ENCODE results near the gene CA11.

Gene CA11

DNA sequence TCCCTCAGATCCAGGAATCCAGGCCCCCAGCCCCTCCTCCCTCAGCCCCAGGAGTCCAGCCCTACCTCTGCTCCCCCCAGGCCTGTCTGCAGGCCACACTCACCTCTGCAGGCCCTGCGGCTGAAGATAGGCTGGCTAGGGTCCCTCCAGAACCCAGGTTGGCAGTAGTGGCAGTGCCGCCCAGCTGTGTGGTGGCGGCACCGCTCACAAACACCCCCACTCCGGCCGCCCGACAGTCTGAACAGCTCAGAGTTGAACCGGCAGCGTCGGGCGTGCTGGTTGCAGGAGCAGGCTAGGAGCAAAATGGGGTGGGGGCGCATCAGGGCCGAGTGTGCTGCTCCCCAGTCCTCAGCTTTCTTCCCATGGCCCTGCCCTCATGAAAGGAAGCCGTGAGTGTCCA lies 18.5 kb upstream of the CA11 start:
- TF ChIP-seq ZBTB7A (IDR thresholded peaks at IDR 0.05; ENCODE audit: low read depth) (no peak), TEAD4 (IDR thresholded peaks at IDR 0.05) (no peak), FOXM1 (IDR thresholded peaks at IDR 0.05; ENCODE audit: borderline replicate concordance, low read depth) (no peak), EGR1 (IDR thresholded peaks at IDR 0.05) (no peak), CEBPB (IDR thresholded peaks at IDR 0.05) (no peak), TCF12 (IDR thresholded peaks at IDR 0.05; ENCODE audit: low read depth) (no peak), NFIC (IDR thresholded peaks at IDR 0.05) (no peak), TAF1 (IDR thresholded peaks at IDR 0.05; ENCODE audit: low read depth) (no peak), YY1 (IDR thresholded peaks at IDR 0.05; ENCODE audit: low read depth) (no peak)
- TF ChIP-seq, protein P1, sequence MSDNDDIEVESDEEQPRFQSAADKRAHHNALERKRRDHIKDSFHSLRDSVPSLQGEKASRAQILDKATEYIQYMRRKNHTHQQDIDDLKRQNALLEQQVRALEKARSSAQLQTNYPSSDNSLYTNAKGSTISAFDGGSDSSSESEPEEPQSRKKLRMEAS (IDR thresholded peaks at IDR 0.05): no peak
- TF ChIP-seq, protein P2, sequence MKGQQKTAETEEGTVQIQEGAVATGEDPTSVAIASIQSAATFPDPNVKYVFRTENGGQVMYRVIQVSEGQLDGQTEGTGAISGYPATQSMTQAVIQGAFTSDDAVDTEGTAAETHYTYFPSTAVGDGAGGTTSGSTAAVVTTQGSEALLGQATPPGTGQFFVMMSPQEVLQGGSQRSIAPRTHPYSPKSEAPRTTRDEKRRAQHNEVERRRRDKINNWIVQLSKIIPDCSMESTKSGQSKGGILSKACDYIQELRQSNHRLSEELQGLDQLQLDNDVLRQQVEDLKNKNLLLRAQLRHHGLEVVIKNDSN (IDR thresholded peaks at IDR 0.05): no peak
- TF ChIP-seq, protein P3, sequence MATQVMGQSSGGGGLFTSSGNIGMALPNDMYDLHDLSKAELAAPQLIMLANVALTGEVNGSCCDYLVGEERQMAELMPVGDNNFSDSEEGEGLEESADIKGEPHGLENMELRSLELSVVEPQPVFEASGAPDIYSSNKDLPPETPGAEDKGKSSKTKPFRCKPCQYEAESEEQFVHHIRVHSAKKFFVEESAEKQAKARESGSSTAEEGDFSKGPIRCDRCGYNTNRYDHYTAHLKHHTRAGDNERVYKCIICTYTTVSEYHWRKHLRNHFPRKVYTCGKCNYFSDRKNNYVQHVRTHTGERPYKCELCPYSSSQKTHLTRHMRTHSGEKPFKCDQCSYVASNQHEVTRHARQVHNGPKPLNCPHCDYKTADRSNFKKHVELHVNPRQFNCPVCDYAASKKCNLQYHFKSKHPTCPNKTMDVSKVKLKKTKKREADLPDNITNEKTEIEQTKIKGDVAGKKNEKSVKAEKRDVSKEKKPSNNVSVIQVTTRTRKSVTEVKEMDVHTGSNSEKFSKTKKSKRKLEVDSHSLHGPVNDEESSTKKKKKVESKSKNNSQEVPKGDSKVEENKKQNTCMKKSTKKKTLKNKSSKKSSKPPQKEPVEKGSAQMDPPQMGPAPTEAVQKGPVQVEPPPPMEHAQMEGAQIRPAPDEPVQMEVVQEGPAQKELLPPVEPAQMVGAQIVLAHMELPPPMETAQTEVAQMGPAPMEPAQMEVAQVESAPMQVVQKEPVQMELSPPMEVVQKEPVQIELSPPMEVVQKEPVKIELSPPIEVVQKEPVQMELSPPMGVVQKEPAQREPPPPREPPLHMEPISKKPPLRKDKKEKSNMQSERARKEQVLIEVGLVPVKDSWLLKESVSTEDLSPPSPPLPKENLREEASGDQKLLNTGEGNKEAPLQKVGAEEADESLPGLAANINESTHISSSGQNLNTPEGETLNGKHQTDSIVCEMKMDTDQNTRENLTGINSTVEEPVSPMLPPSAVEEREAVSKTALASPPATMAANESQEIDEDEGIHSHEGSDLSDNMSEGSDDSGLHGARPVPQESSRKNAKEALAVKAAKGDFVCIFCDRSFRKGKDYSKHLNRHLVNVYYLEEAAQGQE (IDR thresholded peaks at IDR 0.05; ENCODE audit: low read depth): no peak

DNA sequence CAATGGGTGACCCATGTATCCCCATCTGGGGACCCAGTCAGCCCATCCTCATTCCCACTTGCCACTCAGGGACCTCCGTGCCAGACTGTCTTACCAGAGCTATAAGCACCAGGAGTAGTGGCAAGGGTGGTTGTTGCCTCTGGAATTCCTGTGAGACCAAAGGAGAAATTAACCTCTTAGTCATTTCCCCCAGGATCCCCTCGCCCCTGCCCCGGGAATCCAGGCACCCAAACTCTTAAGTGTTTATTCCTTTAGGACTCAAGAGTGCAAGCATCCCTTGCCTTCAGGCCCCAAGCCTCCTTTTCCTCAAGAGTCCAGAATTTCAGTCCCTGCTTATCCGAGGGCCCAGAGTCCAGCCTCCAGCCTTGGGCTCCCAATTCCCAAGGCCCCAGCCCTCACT lies 17.7 kb upstream of the CA11 start:
- TF ChIP-seq EGR1 (IDR thresholded peaks at IDR 0.05): no peak
- no peak for TF ChIP-seq TAF1 (IDR thresholded peaks at IDR 0.05; ENCODE audit: low read depth)
- TF ChIP-seq, protein P3 (IDR thresholded peaks at IDR 0.05; ENCODE audit: low read depth): no peak
- TF ChIP-seq NFIC (IDR thresholded peaks at IDR 0.05): no peak
- no peak for TF ChIP-seq CEBPB (IDR thresholded peaks at IDR 0.05)
- TF ChIP-seq, protein P1 (IDR thresholded peaks at IDR 0.05): no peak
- TF ChIP-seq TCF12 (IDR thresholded peaks at IDR 0.05; ENCODE audit: low read depth): no peak

DNA sequence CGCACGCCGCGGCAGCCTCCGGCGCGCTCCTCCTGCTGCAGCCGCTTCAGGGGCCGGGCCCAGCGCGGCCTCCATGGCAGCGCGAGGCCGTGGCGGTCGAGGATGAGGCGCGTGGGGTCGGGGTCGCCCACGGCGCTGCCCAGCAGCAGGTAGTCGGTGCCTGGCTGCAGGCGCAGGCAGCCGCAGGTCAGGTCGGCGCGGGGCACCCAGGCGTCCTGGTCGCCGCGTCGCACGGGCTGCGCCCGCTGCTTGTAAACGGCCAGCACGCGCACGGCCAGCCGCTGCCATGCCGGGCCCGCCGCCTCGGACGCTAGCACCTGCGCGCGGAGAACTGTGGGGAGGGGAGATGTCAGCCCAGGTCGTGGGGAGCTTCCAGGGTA lies 15.7 kb upstream of the CA11 start:
- no peak for TF ChIP-seq RAD21 (IDR thresholded peaks at IDR 0.05; ENCODE audit: low read depth)
- no peak for TF ChIP-seq FOXM1 (IDR thresholded peaks at IDR 0.05; ENCODE audit: borderline replicate concordance, low read depth)
- TF ChIP-seq, protein P3 (IDR thresholded peaks at IDR 0.05; ENCODE audit: low read depth): no peak
- no peak for TF ChIP-seq EP300 (IDR thresholded peaks at IDR 0.05; ENCODE audit: borderline replicate concordance)
- TF ChIP-seq, protein P2 (IDR thresholded peaks at IDR 0.05): no peak
- no peak for TF ChIP-seq ZBTB7A (IDR thresholded peaks at IDR 0.05; ENCODE audit: low read depth)
- no peak for TF ChIP-seq CEBPB (IDR thresholded peaks at IDR 0.05)
- no peak for TF ChIP-seq TEAD4 (IDR thresholded peaks at IDR 0.05)
- no peak for TF ChIP-seq NFIC (IDR thresholded peaks at IDR 0.05)
- no peak for TF ChIP-seq TCF12 (IDR thresholded peaks at IDR 0.05; ENCODE audit: low read depth)
- no peak for TF ChIP-seq TAF1 (IDR thresholded peaks at IDR 0.05; ENCODE audit: low read depth)
- no peak for TF ChIP-seq EGR1 (IDR thresholded peaks at IDR 0.05)

DNA sequence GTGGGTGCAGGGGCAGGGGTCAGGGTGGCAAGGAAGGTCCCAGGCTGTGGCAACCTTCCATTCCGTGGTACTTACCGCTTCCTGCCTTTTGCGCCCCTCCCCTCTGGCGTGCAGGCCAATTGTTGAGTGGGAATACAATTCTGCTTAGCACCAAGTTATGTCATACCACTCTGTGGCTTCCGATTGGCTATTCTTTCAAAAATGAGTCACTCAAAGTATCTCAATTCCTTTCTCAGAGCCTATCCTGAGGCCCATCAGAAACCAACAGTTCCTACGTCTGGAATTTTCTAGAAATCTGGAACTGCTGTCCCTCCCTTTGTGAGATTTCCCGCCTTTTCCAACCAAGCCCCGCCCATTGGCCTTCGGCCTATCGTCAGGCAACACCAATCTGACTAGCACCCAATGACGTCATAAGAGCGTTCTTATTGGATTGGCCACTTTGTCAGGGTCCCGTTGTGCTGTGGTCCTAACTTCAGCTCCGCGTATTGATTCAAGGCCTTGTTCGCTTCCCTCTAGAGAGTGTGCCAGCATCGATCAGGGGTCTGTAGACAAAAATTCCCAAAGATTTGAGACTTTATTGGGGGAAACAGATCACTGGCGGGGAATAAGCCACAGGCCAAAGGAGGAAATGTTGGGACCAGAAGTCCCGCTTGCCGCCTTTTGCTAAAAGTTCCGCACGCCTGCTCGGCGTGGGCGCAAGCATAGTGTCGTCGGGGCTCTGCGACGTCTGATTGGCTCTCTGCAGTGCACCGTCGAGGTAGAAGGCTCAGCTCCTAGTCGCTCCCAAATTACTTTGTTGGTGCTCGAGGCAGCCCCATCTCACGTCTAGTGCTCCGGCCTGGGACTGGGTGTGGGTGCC lies 15.1 kb upstream of the CA11 start:
- no peak for TF ChIP-seq FOXM1 (IDR thresholded peaks at IDR 0.05; ENCODE audit: borderline replicate concordance, low read depth)
- TF ChIP-seq CREB1 (IDR thresholded peaks at IDR 0.05; ENCODE audit: low read depth): peak; percentile 88
- TF ChIP-seq TEAD4 (IDR thresholded peaks at IDR 0.05): no peak
- TF ChIP-seq, protein P1 (IDR thresholded peaks at IDR 0.05): peak; percentile 96
- no peak for TF ChIP-seq NFIC (IDR thresholded peaks at IDR 0.05)
